ENCODE results near the gene GBP2.

Gene GBP2

GRCh38 chr1:89147678-89148658, 22.1 kb upstream of the GBP2 start:
- in situ Hi-C loops (cut with MboI; ENCODE audit: low pct_unique_long_range_greater_than_20kb, low sequenced_read_pairs, unreplicated experiment), result no loop called here
- DNase-seq (ENCODE audit: low spot score), result no peak
- TF ChIP-seq, protein P1, sequence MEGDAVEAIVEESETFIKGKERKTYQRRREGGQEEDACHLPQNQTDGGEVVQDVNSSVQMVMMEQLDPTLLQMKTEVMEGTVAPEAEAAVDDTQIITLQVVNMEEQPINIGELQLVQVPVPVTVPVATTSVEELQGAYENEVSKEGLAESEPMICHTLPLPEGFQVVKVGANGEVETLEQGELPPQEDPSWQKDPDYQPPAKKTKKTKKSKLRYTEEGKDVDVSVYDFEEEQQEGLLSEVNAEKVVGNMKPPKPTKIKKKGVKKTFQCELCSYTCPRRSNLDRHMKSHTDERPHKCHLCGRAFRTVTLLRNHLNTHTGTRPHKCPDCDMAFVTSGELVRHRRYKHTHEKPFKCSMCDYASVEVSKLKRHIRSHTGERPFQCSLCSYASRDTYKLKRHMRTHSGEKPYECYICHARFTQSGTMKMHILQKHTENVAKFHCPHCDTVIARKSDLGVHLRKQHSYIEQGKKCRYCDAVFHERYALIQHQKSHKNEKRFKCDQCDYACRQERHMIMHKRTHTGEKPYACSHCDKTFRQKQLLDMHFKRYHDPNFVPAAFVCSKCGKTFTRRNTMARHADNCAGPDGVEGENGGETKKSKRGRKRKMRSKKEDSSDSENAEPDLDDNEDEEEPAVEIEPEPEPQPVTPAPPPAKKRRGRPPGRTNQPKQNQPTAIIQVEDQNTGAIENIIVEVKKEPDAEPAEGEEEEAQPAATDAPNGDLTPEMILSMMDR (IDR thresholded peaks at IDR 0.05; ENCODE audit: extremely low read depth, insufficient read depth, missing control alignments), result no peak

DNA sequence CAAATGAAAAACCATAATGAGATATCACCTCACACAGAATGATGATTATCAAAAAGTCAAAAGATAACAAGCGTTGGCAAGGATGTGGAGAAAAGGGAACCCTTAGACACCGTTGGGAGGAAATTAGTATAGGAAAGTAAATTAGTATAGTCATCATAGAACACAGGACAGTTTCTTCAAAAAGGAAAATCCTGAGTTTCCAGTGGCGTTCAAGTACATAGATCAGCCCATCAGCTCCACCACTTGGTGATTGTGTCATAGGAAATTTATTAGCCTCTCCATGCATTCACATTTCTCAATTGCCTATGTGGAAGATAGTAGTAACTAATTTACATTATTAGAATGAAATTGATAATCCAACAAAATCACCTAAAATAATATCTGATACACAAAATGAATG, 20.8 kb upstream of the GBP2 start:
- no peak for DNase-seq (ENCODE audit: low spot score)
- in situ Hi-C loops (cut with MboI; ENCODE audit: low pct_unique_long_range_greater_than_20kb, low sequenced_read_pairs, unreplicated experiment), result no loop called here
- TF ChIP-seq, protein P1 (IDR thresholded peaks at IDR 0.05; ENCODE audit: extremely low read depth, insufficient read depth, missing control alignments), result no peak

- TF ChIP-seq, protein P1 (IDR thresholded peaks at IDR 0.05; ENCODE audit: extremely low read depth, insufficient read depth, missing control alignments), result no peak
- in situ Hi-C loops (cut with MboI; ENCODE audit: low pct_unique_long_range_greater_than_20kb, low sequenced_read_pairs, unreplicated experiment), result no loop called here
Observed at GRCh38 chr1:89143484-89143883, 17.6 kb upstream of the GBP2 start.

GRCh38 chr1:89142160-89142559, 16.2 kb upstream of the GBP2 start:
- DNase-seq (ENCODE audit: low spot score), result no peak
- TF ChIP-seq, protein P1 (IDR thresholded peaks at IDR 0.05; ENCODE audit: extremely low read depth, insufficient read depth, missing control alignments), result no peak
- in situ Hi-C loops (cut with MboI; ENCODE audit: low pct_unique_long_range_greater_than_20kb, low sequenced_read_pairs, unreplicated experiment), result no loop called here

More at GRCh38 chr1:89143484-89143883, 17.6 kb upstream of the GBP2 start:
- DNase-seq (ENCODE audit: low spot score), result no peak

- TF ChIP-seq, protein P1 (IDR thresholded peaks at IDR 0.05; ENCODE audit: extremely low read depth, insufficient read depth, missing control alignments), result no peak
- in situ Hi-C loops (cut with MboI; ENCODE audit: low pct_unique_long_range_greater_than_20kb, low sequenced_read_pairs, unreplicated experiment), result no loop called here
- no peak for DNase-seq (ENCODE audit: low spot score)
Observed at GRCh38 chr1:89133747-89134146, 7.8 kb upstream of the GBP2 start.

DNA sequence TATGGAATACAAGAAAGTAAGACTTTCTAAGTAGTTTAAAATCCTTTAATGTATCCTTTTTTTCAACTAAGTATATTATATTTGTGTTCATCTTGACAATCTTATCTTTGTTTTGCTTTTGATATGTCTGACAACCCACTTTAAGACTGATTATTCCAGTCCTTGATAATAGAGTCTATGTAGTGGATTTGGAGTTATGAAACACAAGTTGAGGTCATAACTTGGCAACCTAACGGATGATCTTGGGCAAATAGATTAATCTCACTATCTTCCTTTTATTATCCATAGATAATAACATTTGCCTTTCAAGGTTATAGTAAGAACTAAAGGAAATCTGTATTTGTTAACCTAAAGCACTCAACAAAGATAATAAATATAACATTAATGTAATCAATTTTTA, 4.8 kb upstream of the GBP2 start:
- TF ChIP-seq, protein P1 (IDR thresholded peaks at IDR 0.05; ENCODE audit: extremely low read depth, insufficient read depth, missing control alignments), result no peak
- DNase-seq (ENCODE audit: low spot score), result no peak
- in situ Hi-C loops (cut with MboI; ENCODE audit: low pct_unique_long_range_greater_than_20kb, low sequenced_read_pairs, unreplicated experiment), result no loop called here
